Activated CD8-positive, alpha-beta T cell treated with anti-CD3 and anti-CD28 coated beads, Interleukin-2, amount 10 ng/mL, durations not matched to agents 7 days and 5 days (primary cell): ENCODE results near the gene TAF3. TPM values are rescaled to one million over a fixed set of nuclear protein-coding genes. Genes with fewer than 3 reads are reported as not detected.

Source experiments
- ATAC-seq: fragments of 150-1000 bp; cut with Tn5 transposase; one replicate; pipeline ENCODE4 v1.10.0; 2021; ENCODE audit warnings: moderate library complexity
- CTCF ChIA-PET: fragments of 350-600 bp; sonication (Branson Sonifier 250); formaldehyde crosslinking; loops from one replicate; lab custom pipeline; 2021; ENCODE audit warnings: antibody characterized with exemption; lab: Charles Lee
- POLR2A ChIA-PET: fragments of 350-600 bp; sonication (Branson Sonifier 250); formaldehyde crosslinking; loops from one replicate; lab custom pipeline; 2021; ENCODE audit warnings: antibody characterized with exemption; lab: Charles Lee
- DNase-seq: peaks from one replicate; pipeline ENCODE4 v3.0.0-alpha.2; 2020
- H3K27ac Mint-ChIP-seq: one replicate; pipeline ENCODE4 v1.8.0; 2021; ENCODE audit warnings: mild to moderate bottlenecking, mixed read lengths
- H3K27me3 Mint-ChIP-seq: one replicate; pipeline ENCODE4 v1.8.0; 2021; ENCODE audit warnings: low read depth, mixed read lengths
- H3K36me3 Mint-ChIP-seq: one replicate; pipeline ENCODE4 v1.8.0; 2021; ENCODE audit warnings: low read depth, mixed read lengths
- H3K4me1 Mint-ChIP-seq: one replicate; pipeline ENCODE4 v1.8.0; 2021; ENCODE audit warnings: low read depth, mixed read lengths
- H3K4me3 Mint-ChIP-seq: one replicate; pipeline ENCODE4 v1.8.0; 2021; ENCODE audit warnings: mild to moderate bottlenecking, mixed read lengths
- H3K9me3 Mint-ChIP-seq: one replicate; pipeline ENCODE4 v1.8.0; 2022; ENCODE audit warnings: mixed read lengths; ENCODE audit not compliant: insufficient read depth
- total RNA-seq, 2 experiments: library from RNA; stranded (reverse); gene quantifications; one replicate each; pipeline ENCODE4 v1.2.3, GENCODE V29; 2021

The TAF3 gene
- total RNA-seq, 2 experiments from 2014 or later = 13.7 to 14.6 TPM

DNA sequence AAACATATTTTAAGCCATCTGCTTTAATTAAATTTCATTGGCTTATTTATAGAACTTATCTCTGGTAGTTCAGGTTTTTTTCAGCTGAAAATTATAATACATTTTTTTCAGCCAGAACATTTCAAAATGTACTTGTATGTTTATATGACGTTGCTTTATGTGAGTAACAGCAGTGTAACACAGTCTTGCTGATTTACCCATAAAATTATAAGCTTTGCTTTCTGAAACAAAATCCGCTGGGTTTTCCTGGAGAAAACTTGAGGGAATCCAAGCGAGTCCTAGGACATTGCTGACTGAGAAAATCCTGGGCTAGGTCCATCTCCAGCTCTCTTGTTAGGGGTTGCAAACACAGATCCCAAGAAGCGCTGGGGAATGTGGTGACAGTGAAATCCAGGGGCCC, 124.0 kb downstream of the TAF3 start:
- Mint-ChIP-seq H3K27ac (no peak overlapping the region), H3K4me3 (no peak overlapping the region), H3K36me3 (peaks cover 2% of the 10 kb centered on the region), H3K9me3 (peaks cover 2% of the 10 kb centered on the region), H3K27me3 (no peaks in the 10 kb centered on the region), H3K4me1 (peaks cover 2% of the 10 kb centered on the region)
- ChIA-PET POLR2A (no interaction called here), CTCF (no interaction called here)
- no peak for DNase-seq
- no peak for ATAC-seq

DNA sequence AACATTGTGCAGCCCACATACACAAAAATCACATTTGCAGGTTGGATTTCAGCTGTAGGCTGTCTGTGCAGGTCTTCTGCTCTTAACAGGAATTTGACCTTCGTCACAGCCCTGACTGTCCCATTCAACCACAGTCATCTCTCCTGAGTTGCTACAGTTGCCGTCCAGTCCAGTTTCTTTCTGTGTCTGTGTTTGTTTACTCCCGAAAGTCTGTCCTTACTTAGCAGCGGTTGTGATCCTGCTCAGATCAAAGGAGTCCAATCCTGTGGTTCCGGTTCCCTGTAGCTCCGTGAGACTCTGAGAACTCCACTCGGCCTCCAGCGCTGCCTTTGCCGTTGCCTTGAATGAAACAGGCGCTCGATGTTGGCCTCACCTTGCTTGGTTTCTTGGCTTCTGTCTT, 124.6 kb downstream of the TAF3 start:
- ChIA-PET CTCF (no interaction called here), POLR2A (no interaction called here)
- DNase-seq (no peak), ATAC-seq (no peak)
- H3K36me3 Mint-ChIP-seq = no peaks in the 10 kb centered on the region
- H3K4me1 Mint-ChIP-seq = peaks cover 2% of the 10 kb centered on the region
- no peak overlapping the region for H3K27ac Mint-ChIP-seq
- no peaks in the 10 kb centered on the region for H3K9me3 Mint-ChIP-seq
- no peaks in the 10 kb centered on the region for H3K27me3 Mint-ChIP-seq
- H3K4me3 Mint-ChIP-seq = no peak overlapping the region

DNA sequence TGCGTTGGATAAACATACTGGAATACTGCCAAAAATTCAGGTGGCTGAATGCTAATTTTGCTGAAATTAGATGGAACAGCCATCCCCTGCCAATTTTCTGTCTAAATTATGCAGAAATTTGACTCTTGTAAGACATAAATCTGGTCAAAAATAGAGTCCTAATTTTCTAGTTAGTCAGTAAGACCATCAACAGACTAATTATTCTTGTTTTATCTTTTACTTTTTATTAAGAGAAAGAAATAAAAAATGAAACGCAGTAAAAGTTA, 125.8 kb downstream of the TAF3 start:
- Mint-ChIP-seq H3K27me3 (no peaks in the 10 kb centered on the region), H3K36me3 (no peaks in the 10 kb centered on the region), H3K4me1 (peaks cover 2% of the 10 kb centered on the region), H3K4me3 (no peak overlapping the region), H3K9me3 (no peaks in the 10 kb centered on the region), H3K27ac (no peak overlapping the region)
- no peak for ATAC-seq
- POLR2A ChIA-PET = no interaction called here
- DNase-seq = no peak
- CTCF ChIA-PET = no interaction called here

DNA sequence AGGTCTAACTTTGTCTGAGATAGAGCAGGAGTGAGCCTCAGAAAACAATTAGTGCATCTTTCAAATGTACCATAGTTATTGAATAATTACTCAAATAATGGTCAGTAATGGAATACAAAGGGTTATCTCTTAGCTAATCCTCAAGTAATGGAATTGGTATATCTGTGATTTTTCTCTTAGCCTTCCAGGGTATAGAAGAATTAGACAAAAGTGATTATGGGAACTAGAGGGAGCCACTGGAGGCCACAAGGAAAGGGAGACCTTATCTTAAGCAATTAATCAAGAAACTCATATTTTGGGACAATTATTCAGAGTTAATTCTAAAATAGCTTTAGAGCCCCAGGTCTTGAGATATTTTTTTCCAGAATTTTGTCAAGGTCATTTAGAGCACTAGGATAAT, 126.2 kb downstream of the TAF3 start:
- ATAC-seq (no peak), DNase-seq (no peak)
- Mint-ChIP-seq H3K4me3 (no peak overlapping the region), H3K27ac (no peak overlapping the region), H3K9me3 (no peaks in the 10 kb centered on the region), H3K36me3 (no peaks in the 10 kb centered on the region), H3K4me1 (peaks cover 2% of the 10 kb centered on the region), H3K27me3 (no peaks in the 10 kb centered on the region)
- CTCF ChIA-PET = no interaction called here
- POLR2A ChIA-PET = no interaction called here

DNA sequence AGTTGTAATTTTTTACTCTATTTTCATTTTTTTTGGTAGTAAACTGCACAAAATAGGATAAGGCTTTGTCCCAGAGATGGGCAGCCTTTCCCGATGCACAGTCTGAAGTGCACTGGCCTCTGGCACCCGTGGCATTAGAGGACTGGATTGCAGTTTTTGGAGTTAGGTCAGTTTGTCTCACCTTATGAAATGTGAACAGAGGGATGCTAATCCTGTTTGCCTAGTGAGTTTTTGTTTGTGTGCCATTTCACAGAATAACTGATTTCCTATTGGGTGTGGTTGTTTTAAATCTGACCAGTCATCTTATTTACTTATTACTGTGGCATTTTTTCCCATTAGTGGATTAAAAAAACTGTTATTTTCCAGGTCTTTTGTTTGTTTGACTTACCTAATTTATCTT, 126.7 kb downstream of the TAF3 start:
- DNase-seq (no peak), ATAC-seq (no peak)
- POLR2A ChIA-PET = no interaction called here
- Mint-ChIP-seq H3K4me1 (peaks cover 2% of the 10 kb centered on the region), H3K4me3 (no peak overlapping the region), H3K9me3 (no peaks in the 10 kb centered on the region), H3K36me3 (no peaks in the 10 kb centered on the region), H3K27ac (no peak overlapping the region), H3K27me3 (no peaks in the 10 kb centered on the region)
- CTCF ChIA-PET = no interaction called here

DNA sequence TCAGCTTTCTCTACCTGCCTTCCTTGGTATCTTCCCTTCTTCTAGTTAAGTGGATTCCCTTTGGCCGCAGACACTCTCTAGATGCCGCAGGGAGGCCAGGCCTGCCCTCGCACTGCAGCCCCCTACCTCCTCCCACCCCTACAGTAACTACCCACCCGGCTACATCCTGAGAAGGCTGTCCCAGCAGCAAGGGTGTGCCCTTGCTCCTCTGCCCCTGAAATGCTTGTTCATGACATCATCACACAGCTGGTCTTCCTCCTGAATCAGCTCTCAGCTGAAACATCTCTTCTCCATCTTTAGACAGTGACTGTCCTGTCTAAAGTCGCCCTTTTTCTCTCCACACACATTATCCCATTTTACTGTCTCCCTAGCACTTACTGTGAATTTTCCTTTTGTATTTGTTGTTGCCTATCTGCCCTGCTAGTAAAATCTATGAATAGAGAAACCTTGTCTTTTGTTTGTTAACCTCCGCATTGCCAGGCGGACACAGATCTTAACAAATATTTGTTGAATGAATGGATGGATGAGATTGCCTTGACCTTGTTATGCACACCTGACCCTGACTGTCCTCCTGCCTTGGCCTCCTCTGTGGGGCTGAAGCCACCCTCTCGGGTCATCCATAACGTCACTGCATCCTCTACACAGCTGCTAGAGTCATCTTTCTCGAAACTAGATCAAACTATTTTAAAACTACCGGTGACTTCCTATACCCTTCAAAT, 127.3 kb downstream of the TAF3 start:
- no peaks in the 10 kb centered on the region for H3K9me3 Mint-ChIP-seq
- ATAC-seq = no peak
- H3K27me3 Mint-ChIP-seq = no peaks in the 10 kb centered on the region
- H3K27ac Mint-ChIP-seq = no peak overlapping the region
- no peak overlapping the region for H3K4me3 Mint-ChIP-seq
- CTCF ChIA-PET = no interaction called here
- peaks cover 2% of the 10 kb centered on the region for H3K4me1 Mint-ChIP-seq
- POLR2A ChIA-PET = no interaction called here
- no peaks in the 10 kb centered on the region for H3K36me3 Mint-ChIP-seq
- DNase-seq = no peak

DNA sequence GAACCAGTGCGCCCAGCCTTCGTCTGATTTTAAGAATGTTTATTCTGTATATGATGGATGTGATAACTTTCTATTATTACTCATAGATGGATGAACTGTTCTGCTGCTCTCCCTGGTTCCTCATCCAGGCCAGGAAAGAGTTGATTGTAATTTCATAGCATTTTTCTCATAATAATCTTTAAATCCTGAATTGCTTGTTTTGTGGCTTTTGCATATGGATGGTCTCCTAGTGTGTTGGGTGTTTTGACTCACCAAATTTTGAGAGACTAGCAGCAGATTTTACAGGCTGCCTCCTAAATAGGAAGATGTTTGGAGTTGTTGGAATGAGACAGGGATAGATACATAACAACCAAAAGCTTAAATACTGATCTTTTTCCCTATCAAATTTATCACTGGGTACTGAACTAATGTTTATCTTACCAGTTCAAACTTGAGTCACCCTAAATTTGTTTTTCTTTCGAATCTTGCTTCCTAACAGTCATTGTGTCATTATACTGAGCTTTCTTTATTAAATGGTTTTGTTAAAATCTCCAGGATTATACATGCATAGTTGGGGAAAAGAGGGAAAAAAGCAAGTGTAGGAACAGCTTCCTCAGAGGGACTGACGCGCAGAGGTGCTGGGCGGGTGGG, 130.2 kb downstream of the TAF3 start:
- no peaks in the 10 kb centered on the region for H3K27me3 Mint-ChIP-seq
- peaks cover 2% of the 10 kb centered on the region for H3K4me1 Mint-ChIP-seq
- H3K27ac Mint-ChIP-seq = no peak overlapping the region
- ChIA-PET POLR2A (no interaction called here), CTCF (no interaction called here)
- H3K4me3 Mint-ChIP-seq = no peak overlapping the region
- ATAC-seq (no peak), DNase-seq (no peak)
- H3K9me3 Mint-ChIP-seq = no peaks in the 10 kb centered on the region
- no peaks in the 10 kb centered on the region for H3K36me3 Mint-ChIP-seq

DNA sequence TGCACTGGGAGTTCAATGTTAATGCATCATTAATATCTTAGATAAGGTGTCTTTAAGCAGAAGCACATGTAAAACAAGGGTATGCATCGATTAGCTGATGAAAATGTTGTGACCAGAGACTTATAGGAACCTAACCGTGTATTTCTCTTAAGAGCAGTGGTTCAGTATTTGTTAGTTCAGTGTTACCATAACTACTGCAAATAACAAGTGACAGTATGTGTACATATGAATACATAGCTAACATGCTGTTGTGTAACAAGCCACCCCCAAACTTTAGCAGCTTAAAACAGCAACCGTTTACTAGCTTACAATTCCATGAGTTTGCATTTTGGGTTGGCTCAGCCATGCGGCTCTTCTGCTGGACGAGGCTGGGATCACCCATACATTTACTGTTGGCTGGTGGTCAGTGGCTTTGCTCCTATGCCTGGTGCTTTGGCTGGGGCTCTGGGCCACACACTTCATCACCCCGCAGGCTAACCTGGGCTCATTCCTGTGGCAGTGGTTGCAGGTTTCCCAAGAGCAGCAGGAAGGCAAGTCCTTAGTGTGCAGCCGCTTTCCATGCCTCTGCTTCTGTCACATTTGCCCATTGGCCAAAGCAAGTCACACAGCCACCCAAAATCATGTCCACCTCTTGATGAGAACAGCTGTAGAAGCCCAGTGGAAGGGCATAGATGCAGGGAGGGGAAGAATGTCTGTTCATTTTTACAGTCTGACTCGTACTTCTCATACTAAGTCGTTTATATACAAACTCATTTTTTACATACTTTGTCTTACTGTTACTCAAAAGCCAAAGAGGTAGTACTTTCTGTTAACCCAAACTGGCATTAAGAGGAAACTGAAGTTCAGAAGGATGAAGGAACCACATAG, 132.9 kb downstream of the TAF3 start:
- ChIA-PET CTCF (no interaction called here), POLR2A (no interaction called here)
- Mint-ChIP-seq H3K4me3 (no peak overlapping the region), H3K4me1 (no peaks in the 10 kb centered on the region), H3K27me3 (no peaks in the 10 kb centered on the region), H3K9me3 (no peaks in the 10 kb centered on the region), H3K36me3 (no peaks in the 10 kb centered on the region), H3K27ac (no peak overlapping the region)
- no peak for DNase-seq
- no peak for ATAC-seq

DNA sequence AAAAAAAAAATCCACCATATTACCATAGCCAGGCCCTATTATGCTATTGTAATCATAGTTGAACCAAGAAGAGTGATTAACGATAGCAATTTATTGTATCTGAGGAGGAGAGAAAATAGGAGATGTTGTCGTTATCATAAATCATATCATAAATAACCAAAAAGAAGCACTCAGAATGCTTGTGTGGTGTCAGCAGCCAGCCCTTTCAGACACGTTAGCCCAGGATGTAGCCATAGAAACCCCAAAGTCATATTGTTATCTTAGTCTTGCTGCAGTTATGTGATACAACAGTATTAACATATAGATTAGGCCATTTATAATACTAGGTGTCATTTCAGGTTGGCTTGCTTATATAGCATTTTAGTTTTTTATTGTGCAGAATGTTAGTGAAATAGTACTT, 134.0 kb downstream of the TAF3 start:
- ATAC-seq (no peak), DNase-seq (no peak)
- Mint-ChIP-seq H3K9me3 (no peaks in the 10 kb centered on the region), H3K27me3 (no peaks in the 10 kb centered on the region), H3K27ac (no peak overlapping the region), H3K4me3 (no peak overlapping the region), H3K4me1 (peaks cover 4% of the 10 kb centered on the region), H3K36me3 (no peaks in the 10 kb centered on the region)
- ChIA-PET POLR2A (no interaction called here), CTCF (no interaction called here)

DNA sequence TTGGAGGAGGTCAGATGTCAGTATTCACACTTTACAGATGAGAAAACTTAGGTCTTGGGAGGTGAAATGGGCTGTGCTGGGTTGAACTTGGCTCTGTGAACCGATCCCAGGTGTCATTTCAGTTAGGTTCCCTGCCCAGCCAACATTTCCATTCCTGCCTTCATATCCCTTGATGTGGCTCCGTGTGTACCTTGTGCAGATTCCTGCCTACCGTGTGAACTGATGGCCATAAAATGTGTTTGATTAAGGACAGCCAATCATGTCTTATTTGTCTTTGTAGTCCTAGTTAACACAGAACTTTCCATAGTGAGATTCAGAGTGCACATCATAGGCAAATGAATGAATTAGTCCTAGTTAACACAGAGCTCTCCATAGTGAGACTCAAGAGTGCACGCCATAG, 135.1 kb downstream of the TAF3 start:
- H3K27ac Mint-ChIP-seq = no peak overlapping the region
- H3K4me1 Mint-ChIP-seq = peaks cover 4% of the 10 kb centered on the region
- ChIA-PET POLR2A (no interaction called here), CTCF (no interaction called here)
- ATAC-seq = no peak
- H3K4me3 Mint-ChIP-seq = no peak overlapping the region
- no peaks in the 10 kb centered on the region for H3K9me3 Mint-ChIP-seq
- peaks cover 1% of the 10 kb centered on the region for H3K36me3 Mint-ChIP-seq
- no peak for DNase-seq
- H3K27me3 Mint-ChIP-seq = no peaks in the 10 kb centered on the region

DNA sequence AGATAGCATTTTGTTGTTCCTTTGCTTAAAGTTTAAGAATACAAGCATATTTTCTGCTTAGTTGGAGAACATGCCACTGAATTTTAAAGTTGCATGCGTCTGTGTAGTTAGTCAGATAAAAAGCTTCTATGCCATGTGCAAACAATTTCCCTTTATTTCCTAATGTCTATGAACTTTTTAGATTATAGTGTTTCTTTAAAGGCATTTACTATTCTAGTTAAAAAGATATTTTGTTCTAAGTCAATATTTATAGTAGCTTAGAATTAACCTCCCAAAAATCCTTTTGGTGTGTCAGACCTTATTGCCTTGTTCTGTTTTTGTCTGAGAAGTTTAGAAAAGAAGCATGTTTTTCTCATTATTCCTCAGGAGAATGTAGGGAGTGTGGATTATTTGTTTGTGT, 137.1 kb downstream of the TAF3 start:
- peaks cover 4% of the 10 kb centered on the region for H3K4me1 Mint-ChIP-seq
- no peaks in the 10 kb centered on the region for H3K9me3 Mint-ChIP-seq
- H3K27ac Mint-ChIP-seq = no peak overlapping the region
- H3K27me3 Mint-ChIP-seq = no peaks in the 10 kb centered on the region
- ATAC-seq (no peak), DNase-seq (no peak)
- CTCF ChIA-PET = no interaction called here
- peaks cover 3% of the 10 kb centered on the region for H3K36me3 Mint-ChIP-seq
- H3K4me3 Mint-ChIP-seq = no peak overlapping the region
- POLR2A ChIA-PET = no interaction called here

DNA sequence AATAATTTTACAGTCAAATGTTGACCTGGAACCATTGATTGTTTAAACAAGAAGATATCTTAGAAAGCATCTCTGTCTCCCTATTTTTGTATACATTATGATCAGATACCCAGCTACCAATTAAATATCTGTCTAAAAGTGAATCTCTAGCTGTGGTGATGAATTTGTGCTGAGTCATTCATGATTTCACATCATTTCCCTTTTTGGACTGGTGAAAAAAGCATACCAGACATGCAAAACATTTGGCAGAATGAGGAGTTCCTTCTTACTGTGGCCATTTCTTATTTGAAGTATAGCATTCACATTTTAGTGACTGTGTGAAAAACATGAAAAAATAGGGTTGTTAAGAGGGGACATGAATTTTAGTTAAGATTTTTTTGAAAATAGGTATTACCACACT, 138.2 kb downstream of the TAF3 start:
- ATAC-seq (no peak), DNase-seq (no peak)
- Mint-ChIP-seq H3K9me3 (no peaks in the 10 kb centered on the region), H3K4me1 (peaks cover 4% of the 10 kb centered on the region), H3K4me3 (no peak overlapping the region), H3K36me3 (peaks cover 3% of the 10 kb centered on the region), H3K27me3 (no peaks in the 10 kb centered on the region), H3K27ac (no peak overlapping the region)
- ChIA-PET CTCF (no interaction called here), POLR2A (no interaction called here)
